ENCODE measurements around the gene ERN1.
"Not testable (repeated sequence)": the region's sequence is repeated elsewhere in the genome, so short reads cannot be mapped to it uniquely, and the experiment has no call there.

ERN1 gene

GRCh38 chr17:64024781-64025731 lies 104.9 kb downstream of the ERN1 start:
- DNase-seq (ENCODE audit: low read depth): no peak

- DNase-seq (ENCODE audit: low read depth): no peak
Measured at GRCh38 chr17:64024215-64024654, 105.7 kb downstream of the ERN1 start.

GRCh38 chr17:64022611-64023063 lies 107.3 kb downstream of the ERN1 start:
- DNase-seq (ENCODE audit: low read depth): no peak

DNA sequence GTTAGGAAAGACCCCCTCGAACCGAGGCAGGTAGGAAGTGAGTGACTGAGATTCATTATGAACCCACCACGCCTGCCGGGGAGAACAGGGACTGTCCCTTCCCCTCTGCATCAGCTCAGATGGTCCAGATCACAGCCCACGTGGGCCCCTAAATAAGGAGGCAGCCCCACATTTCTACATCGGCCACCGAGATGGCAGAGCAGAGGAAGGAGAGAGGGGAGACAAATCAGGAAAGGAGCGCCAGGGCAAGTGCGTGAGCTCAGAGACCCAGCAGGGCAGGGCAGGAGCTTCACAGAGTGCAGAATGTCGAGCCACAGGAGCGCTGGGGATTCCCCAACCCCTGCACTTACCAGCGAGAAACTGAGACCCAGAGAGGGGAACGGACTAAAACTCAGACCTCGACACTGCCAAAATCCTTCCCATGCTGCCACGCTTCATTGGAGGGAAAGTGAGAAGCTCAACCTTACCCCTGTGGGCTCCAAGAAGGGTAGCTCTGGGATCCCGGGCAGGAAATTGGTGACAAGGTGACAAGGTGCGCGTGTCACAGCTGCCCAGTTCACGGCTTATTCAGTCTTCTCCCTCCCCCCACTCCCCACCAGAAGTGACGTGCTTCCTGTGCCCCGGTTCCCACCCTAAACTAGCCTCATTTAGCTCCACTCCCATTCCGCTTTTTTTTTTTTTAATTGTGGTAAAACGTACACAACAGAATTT lies 109.7 kb downstream of the ERN1 start, which contains the start of gene ICAM2:
ICAM2 (minus strand) TSS at position 578 of the 711 bp plus-strand sequence. CDS start 13,942 bp downstream, outside the sequence.
- peak; percentile 80 for DNase-seq (ENCODE audit: low read depth)

DNA sequence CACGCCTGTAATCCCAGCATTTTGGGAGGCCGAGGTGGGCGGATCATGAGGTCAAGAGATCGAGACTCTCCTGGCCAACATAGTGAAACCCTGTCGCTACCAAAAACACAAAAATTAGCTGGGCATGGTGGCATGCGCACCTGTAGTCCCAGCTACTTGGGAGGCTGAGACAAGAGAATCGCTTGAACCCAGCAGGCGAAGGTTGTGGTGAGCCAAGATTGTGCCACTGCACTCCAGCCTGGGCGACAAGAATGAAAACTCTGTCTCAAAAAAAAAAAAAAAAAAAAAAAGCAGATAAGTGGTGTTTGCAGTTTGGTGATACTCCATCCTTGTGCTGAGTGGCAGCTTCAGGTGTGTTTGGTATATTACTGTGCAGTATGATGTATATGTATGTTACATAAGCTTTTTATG lies 110.4 kb downstream of the ERN1 start:
- DNase-seq (ENCODE audit: low read depth): not testable (repeated sequence)

DNA sequence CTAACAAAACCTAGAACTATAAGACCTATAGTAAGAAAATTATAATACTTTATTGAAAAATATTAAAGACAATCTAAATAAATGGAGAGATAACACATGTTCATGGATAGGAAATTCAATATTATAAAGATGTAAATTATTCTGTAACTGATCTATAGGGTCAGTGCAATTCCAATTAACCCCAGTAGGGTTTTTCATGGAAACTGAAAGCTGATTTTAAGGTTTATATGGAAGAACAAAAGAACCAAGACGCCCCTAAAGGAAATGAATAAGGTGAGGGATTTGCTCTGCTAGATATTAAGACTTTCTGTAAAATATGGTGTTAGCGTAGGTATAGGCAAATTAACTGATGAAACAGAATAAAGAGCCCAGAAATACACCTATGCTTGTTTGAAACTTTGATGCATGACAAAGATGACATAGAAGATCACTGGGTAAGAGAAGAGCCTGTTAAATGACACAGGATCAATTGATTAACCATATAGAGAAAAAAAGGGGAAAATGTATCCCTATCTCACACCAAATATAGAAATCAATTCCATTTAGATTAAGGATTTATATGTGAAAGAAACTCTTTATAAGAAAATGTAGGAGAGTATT lies 112.5 kb downstream of the ERN1 start:
- no peak for DNase-seq (ENCODE audit: low read depth)

GRCh38 chr17:64016974-64017373 lies 113.0 kb downstream of the ERN1 start:
- DNase-seq (ENCODE audit: low read depth): no peak

- DNase-seq (ENCODE audit: low read depth): no peak
Measured at GRCh38 chr17:64016231-64016784, 113.6 kb downstream of the ERN1 start.

DNA sequence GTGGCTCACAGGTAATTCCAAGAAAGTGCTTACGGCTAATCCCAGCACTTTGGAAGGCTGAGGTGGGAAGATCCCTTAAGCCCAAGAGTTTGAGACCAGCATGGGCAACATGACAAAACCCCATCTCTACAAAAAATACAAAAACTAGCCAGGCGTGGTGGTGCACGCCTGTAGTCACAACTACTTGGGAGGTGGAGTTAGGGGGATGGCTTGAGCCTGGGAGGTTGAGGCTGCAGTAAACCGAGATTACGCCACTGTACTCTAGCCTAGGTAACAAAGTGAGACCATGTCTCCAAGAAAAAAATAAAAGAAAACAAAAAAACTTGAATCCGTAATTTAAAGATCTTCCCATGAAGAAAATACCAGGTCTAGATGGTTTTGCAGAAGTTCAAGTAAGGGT lies 114.5 kb downstream of the ERN1 start:
- DNase-seq (ENCODE audit: low read depth): no peak

DNA sequence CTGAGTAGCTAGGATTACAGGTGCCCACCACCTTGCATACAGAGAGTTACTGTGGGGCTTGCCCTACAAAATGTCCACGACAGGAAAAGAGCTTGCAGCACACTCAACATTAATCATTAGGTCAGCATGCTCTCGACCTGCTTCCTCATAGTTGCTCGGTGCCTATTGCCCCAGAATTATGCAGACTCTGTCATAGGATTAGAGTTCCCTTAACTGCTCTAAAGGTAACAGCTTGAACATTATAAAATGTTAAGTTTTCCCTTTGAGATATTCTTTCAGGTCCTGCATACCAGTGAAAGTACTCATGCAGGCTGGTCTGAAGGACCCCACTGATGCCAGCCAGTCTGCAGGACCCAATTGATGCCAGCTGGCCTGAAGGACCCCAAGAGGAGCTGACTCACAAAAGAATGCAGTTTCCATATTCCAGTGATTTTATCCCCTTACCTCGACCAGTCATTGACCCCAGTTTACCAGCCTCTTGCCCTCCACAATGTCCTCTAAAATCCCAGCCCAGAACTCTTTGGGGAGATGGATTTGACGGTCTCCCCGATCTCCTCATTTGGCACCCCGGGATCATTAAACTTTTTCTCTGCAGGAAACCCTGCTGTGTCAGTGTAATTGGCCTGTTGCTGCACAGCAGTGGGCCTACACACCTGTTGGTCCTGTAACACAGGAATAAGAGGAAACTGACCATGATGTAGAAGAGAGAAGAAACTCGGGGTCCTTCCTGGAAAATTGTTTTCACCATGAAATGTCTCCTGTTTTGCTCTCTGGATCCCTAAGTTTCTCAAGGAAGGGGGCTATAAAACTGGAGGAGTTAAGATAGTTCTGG lies 120.2 kb downstream of the ERN1 start:
- DNase-seq (ENCODE audit: low read depth): no peak

GRCh38 chr17:64008830-64009229 lies 121.1 kb downstream of the ERN1 start:
- no peak for DNase-seq (ENCODE audit: low read depth)

- no peak for DNase-seq (ENCODE audit: low read depth)
Measured at GRCh38 chr17:64008346-64008745, 121.6 kb downstream of the ERN1 start.

DNA sequence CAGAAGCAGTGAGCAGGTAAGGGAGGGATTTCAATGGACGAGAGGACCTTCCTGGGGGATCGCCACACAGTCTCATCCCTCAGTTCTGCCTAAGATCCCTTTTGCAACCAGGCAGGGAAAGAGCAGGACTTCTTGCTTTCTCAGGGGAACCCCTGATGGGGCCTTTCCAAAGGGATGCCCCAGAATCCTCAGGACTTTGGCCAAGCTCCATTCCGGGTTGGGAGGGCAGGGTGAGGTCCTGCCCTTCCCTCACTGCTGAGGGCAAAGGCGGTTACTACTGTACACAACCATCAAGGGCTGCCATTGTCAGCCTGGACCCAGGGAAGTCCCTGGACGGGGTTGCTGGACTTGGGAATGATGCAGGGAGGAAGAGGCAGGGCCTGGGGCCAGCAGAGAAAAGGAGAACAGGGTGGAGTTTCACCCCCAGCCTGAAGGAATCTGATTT lies 122.1 kb downstream of the ERN1 start:
- DNase-seq (ENCODE audit: low read depth): no peak

DNA sequence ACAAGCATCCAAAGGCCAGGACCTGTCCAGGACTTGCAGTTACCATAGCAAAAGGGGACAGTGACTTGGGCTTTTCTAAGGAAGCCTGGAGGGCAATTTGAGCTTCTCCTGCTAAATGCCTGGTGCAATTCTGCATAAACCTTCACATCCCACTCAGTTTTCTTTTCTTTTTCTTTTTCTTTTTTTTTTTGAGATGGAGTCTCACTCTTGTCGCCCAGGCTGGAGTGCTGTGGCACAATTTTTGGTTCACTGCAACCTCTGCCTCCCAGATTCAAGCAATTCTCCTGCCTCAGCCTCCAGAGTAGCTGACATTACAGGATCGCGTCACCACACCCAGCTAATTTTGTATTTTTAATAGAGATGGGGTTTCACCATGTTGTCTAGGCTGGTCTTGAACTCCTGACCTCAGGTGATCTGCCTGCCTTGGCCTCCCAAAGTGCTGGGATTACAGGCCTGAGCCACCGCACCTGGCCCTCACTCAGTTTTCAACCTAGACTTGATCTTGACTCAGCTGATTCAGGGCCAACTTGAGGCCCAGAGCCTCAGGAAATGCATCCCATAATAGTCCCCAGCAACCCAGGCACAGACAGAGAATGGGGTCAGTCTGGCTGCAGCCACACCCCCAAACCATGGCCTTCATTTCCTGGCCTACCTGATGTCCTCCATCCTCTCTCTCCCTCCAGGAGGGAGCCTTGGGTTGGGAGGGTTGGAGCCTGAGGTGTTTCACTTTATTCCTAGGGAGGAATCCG lies 122.7 kb downstream of the ERN1 start:
- DNase-seq (ENCODE audit: low read depth): not testable (repeated sequence)

GRCh38 chr17:64006361-64007088 lies 123.4 kb downstream of the ERN1 start:
- DNase-seq (ENCODE audit: low read depth): no peak

- no peak for DNase-seq (ENCODE audit: low read depth)
Measured at GRCh38 chr17:64005734-64006167, 124.2 kb downstream of the ERN1 start.

DNA sequence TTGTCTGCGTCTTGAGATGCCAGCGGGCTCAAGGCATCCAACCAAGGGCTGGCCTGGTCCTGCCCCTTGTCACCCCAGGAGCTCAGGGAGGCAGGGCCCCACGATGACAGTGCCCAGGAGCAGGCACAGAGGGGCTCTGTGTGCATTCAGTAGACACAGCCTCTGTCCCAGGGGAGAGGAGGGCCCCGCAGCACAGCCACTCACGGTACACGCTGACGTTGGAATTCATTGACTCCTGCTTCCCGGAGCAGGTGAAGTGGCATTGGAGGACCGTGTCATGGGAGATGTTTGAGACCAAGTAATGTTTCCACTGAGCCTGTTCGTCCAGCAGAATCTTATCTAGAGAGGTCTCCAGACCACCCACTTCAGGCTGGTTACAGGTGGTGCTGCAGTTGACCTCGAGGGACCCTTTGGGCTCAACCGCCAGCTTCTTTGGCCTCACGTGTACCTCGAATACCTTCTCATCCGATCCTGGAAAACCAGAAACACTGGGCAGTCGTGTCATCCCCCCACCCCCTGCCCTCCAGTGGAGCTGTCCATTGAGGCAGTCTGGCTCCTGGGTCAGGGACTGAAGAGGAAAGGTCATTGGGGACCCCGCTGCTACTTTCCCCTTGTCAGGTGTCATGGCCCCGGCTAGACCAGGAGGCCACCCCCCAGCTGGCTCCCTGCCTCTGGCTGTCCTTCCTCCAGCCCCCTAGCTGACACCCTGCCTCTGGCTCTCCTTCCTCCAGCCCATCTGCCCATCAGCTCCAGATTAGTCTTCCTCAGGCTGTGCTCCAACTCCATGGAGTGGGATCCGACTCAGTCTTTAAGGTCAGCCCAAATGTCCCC lies 124.8 kb downstream of the ERN1 start:
- DNase-seq (ENCODE audit: low read depth): no peak

GRCh38 chr17:64004218-64004770 lies 125.7 kb downstream of the ERN1 start:
- no peak for DNase-seq (ENCODE audit: low read depth)

All from stimulated activated CD8-positive, alpha-beta memory T cell treated with anti-CD3 and anti-CD28 coated beads, Interleukin-4, amount 100 ng/mL, for 24 hours (primary cell).